GM12878 (cell line): Measurements from ENCODE around the gene HMX2. TPM values are rescaled to one million over a fixed set of nuclear protein-coding genes. Genes with fewer than 3 reads are reported as not detected.

Source experiments
- ATF3 ChIP-seq: IDR thresholded peaks from 2 replicates; pipeline ENCODE4 v1.6.1; 2011; ENCODE audit warnings: low read depth, mild to moderate bottlenecking, low read length, moderate library complexity, borderline replicate concordance; ENCODE audit errors: extremely low read depth
- ATF7 ChIP-seq: fragments of 450-650 bp; IDR thresholded peaks from 2 replicates; pipeline ENCODE4 v1.6.1; 2016; ENCODE audit warnings: low read depth, mild to moderate bottlenecking
- CEBPZ ChIP-seq: fragments of 150-350 bp; IDR thresholded peaks from 2 replicates; pipeline ENCODE4 v1.6.1; 2016; ENCODE audit warnings: low read depth, low read length
- CHD2 ChIP-seq: IDR thresholded peaks from 2 replicates; pipeline ENCODE4 v1.6.1; 2011; ENCODE audit warnings: low read depth, low read length, improper control_type of control experiment, borderline replicate concordance
- CREM ChIP-seq: IDR thresholded peaks from 2 replicates; pipeline ENCODE4 v1.6.1; 2014; ENCODE audit warnings: antibody characterized with exemption, low read depth
- HSF1 ChIP-seq: fragments of 150-350 bp; IDR thresholded peaks from 2 replicates; pipeline ENCODE4 v1.6.1; 2014; ENCODE audit warnings: mild to moderate bottlenecking, low read depth, low read length
- IKZF1 ChIP-seq: fragments of 450-650 bp; conservative IDR thresholded peaks from 2 replicates; pipeline ENCODE4 v1.6.1; 2017; ENCODE audit warnings: antibody characterized with exemption, mild to moderate bottlenecking
- MEF2A ChIP-seq: IDR thresholded peaks from 2 replicates; pipeline ENCODE4 v1.6.1; 2011; ENCODE audit warnings: low read depth, mild to moderate bottlenecking, low read length, moderate library complexity; ENCODE audit not compliant: insufficient read depth
- MTA2 ChIP-seq: fragments of 450-650 bp; IDR thresholded peaks from 2 replicates; pipeline ENCODE4 v1.6.1; 2016; ENCODE audit warnings: low read depth, mild to moderate bottlenecking, moderate library complexity
- NFXL1 ChIP-seq: fragments of 450-650 bp; IDR thresholded peaks from 2 replicates; pipeline ENCODE4 v1.6.1; 2017; ENCODE audit warnings: antibody characterized with exemption, mild to moderate bottlenecking, borderline replicate concordance
- NR2C2 ChIP-seq: IDR thresholded peaks from 2 replicates; pipeline ENCODE4 v1.6.1; 2011; ENCODE audit warnings: borderline replicate concordance, low read depth; ENCODE audit not compliant: control insufficient read depth, insufficient read length
- NRF1 ChIP-seq: conservative IDR thresholded peaks from 2 replicates; pipeline ENCODE4 v1.6.1; 2011; ENCODE audit warnings: mild to moderate bottlenecking, low read depth, low read length, improper control_type of control experiment
- PAX5 ChIP-seq: IDR thresholded peaks from 2 replicates; pipeline ENCODE4 v1.6.1; 2011; ENCODE audit warnings: low read depth, low read length, borderline replicate concordance
- PAX8 ChIP-seq: fragments of 450-650 bp; IDR thresholded peaks from 2 replicates; pipeline ENCODE4 v1.6.1; 2017; ENCODE audit warnings: mild to moderate bottlenecking, moderate library complexity
- PBX3 ChIP-seq: IDR thresholded peaks from 2 replicates; pipeline ENCODE4 v1.6.1; 2011; ENCODE audit warnings: mild to moderate bottlenecking, low read depth, low read length, moderate library complexity; ENCODE audit not compliant: insufficient replicate concordance
- POLR2A ChIP-seq: IDR thresholded peaks from 2 replicates; pipeline ENCODE4 v1.6.1; 2011; ENCODE audit warnings: low read depth, mild to moderate bottlenecking, low read length
- RCOR1 ChIP-seq: conservative IDR thresholded peaks from 2 replicates; pipeline ENCODE4 v1.6.1; 2012; ENCODE audit warnings: low read depth, low read length, improper control_type of control experiment
- TBL1XR1 ChIP-seq: IDR thresholded peaks from 2 replicates; pipeline ENCODE4 v1.6.1; 2012; ENCODE audit warnings: low read depth, low read length, improper control_type of control experiment
- ZBTB11 ChIP-seq: fragments of 450-650 bp; formaldehyde crosslinking; IDR thresholded peaks from 2 replicates; pipeline ENCODE4 v1.5.0; 2022; ENCODE audit warnings: mild to moderate bottlenecking, missing genetic modification characterization
- polyA plus RNA-seq, 11 experiments: library from polyadenylated mRNA; depleted of rRNA in 4 of 11; unstranded in 6 of 11; stranded (reverse) in 5 of 11; fragments of >200 nt; fragmentation: Nextera tagmentation in 4 of 11; fragmentation: Illumina TruSeq in 1 of 11; extraction: Ambion mirVana in 4 of 11; extraction: Trizol in 1 of 11; gene quantifications; 1 replicate in 1 of 11; 2 replicates in 10 of 11; pipeline versions ENCODE4 v1.2.1 to v1.2.3, GENCODE V29; 2011 to 2016; ENCODE audit warnings: inconsistent platforms in 2 of 11, missing spikeins in 2 of 11, low read depth in 1 of 11
- total RNA-seq, 4 experiments: library from RNA; depleted of rRNA in 3 of 4; stranded (reverse); fragments of >200 nt in 3 of 4; fragmentation: Illumina TruSeq in 1 of 4; extraction: Trizol in 1 of 4; gene quantifications; 2 replicates each; pipeline versions ENCODE4 v1.2.1 to v1.2.3, GENCODE V29; 2013 to 2021

Gene HMX2
- total and polyA plus RNA-seq, 10 of the 15 experiments (the other 5 are each of a cell fraction or from before 2014, with no cell fraction given): 1.4 to 31.3 (median 16.8) TPM; not detected in 1

GRCh38 chr10:123154711-123155505, 7.0 kb downstream of the HMX2 start (continued):
- TF ChIP-seq IKZF1: peak; percentile 11
- no peak for TF ChIP-seq ATF3
- TF ChIP-seq POLR2A: no peak; the same call in 1 of the 2 replicates
- no peak for TF ChIP-seq CEBPZ
- no peak for TF ChIP-seq PBX3
- no peak for TF ChIP-seq TBL1XR1
- TF ChIP-seq PAX8: no peak
- TF ChIP-seq MEF2A: no peak
- no peak for TF ChIP-seq CHD2
- no peak for TF ChIP-seq CREM
- TF ChIP-seq NFXL1: no peak
- TF ChIP-seq ATF7: no peak
- TF ChIP-seq ZBTB11 (CRISPR knock-in tag): no peak
- TF ChIP-seq RCOR1: no peak
- TF ChIP-seq MTA2: no peak
- peak; percentile 68 for TF ChIP-seq NRF1
- TF ChIP-seq HSF1: no peak
- TF ChIP-seq PAX5: no peak
- no peak for TF ChIP-seq NR2C2
